ENCODE results near the gene LLCFC1.

The LLCFC1 gene

GRCh38 chr7:142919656-142920055 is 19.6 kb upstream of the LLCFC1 start:
- no peaks in the 10 kb centered on the region for H3K4me1 Mint-ChIP-seq
- H3K27me3 Mint-ChIP-seq (ENCODE audit: low read depth): peaks cover 5% of the 10 kb centered on the region
- no peak for TF ChIP-seq CTCF (IDR thresholded peaks at IDR 0.05; ENCODE audit: unreplicated experiment in 3 of 3)
- H3K9me3 Mint-ChIP-seq: no peaks in the 10 kb centered on the region
- no peak overlapping the region for H3K27ac Mint-ChIP-seq
- no peak overlapping the region for H3K4me3 Mint-ChIP-seq
- no peaks in the 10 kb centered on the region for H3K36me3 Mint-ChIP-seq (ENCODE audit: low read depth)

GRCh38 chr7:142923391-142923790 is 15.9 kb upstream of the LLCFC1 start:
- Mint-ChIP-seq H3K9me3 (no peaks in the 10 kb centered on the region), H3K27ac (no peak overlapping the region), H3K27me3 (ENCODE audit: low read depth) (peaks cover 13% of the 10 kb centered on the region), H3K4me1 (no peaks in the 10 kb centered on the region), H3K4me3 (no peak overlapping the region), H3K36me3 (ENCODE audit: low read depth) (no peaks in the 10 kb centered on the region)
- no peak for TF ChIP-seq CTCF (IDR thresholded peaks at IDR 0.05; ENCODE audit: unreplicated experiment in 3 of 3)

- Mint-ChIP-seq H3K27me3 (ENCODE audit: low read depth) (peaks cover 15% of the 10 kb centered on the region), H3K9me3 (no peaks in the 10 kb centered on the region), H3K27ac (no peak overlapping the region), H3K4me3 (no peak overlapping the region), H3K4me1 (no peaks in the 10 kb centered on the region), H3K36me3 (ENCODE audit: low read depth) (no peaks in the 10 kb centered on the region)
- TF ChIP-seq CTCF (IDR thresholded peaks at IDR 0.05; ENCODE audit: unreplicated experiment in 3 of 3): no peak
Observed at GRCh38 chr7:142925413-142925812, 13.9 kb upstream of the LLCFC1 start.

- Mint-ChIP-seq H3K27me3 (ENCODE audit: low read depth) (peaks cover 13% of the 10 kb centered on the region), H3K36me3 (ENCODE audit: low read depth) (no peaks in the 10 kb centered on the region), H3K27ac (no peak overlapping the region), H3K4me1 (no peaks in the 10 kb centered on the region), H3K9me3 (no peaks in the 10 kb centered on the region), H3K4me3 (no peak overlapping the region)
- TF ChIP-seq CTCF (IDR thresholded peaks at IDR 0.05; ENCODE audit: unreplicated experiment in 3 of 3): no peak
Observed at GRCh38 chr7:142927085-142927745, 12.1 kb upstream of the LLCFC1 start.

- Mint-ChIP-seq H3K9me3 (no peaks in the 10 kb centered on the region), H3K27ac (no peak overlapping the region), H3K4me1 (no peaks in the 10 kb centered on the region), H3K27me3 (ENCODE audit: low read depth) (peaks cover 13% of the 10 kb centered on the region), H3K36me3 (ENCODE audit: low read depth) (no peaks in the 10 kb centered on the region), H3K4me3 (no peak overlapping the region)
- TF ChIP-seq CTCF (IDR thresholded peaks at IDR 0.05; ENCODE audit: unreplicated experiment in 3 of 3): no peak
Observed at GRCh38 chr7:142927949-142928348, 11.3 kb upstream of the LLCFC1 start.

- no peak overlapping the region for H3K4me3 Mint-ChIP-seq
- TF ChIP-seq CTCF (IDR thresholded peaks at IDR 0.05; ENCODE audit: unreplicated experiment in 3 of 3): no peak
- no peaks in the 10 kb centered on the region for H3K36me3 Mint-ChIP-seq (ENCODE audit: low read depth)
- no peaks in the 10 kb centered on the region for H3K9me3 Mint-ChIP-seq
- no peak overlapping the region for H3K27ac Mint-ChIP-seq
- H3K4me1 Mint-ChIP-seq: no peaks in the 10 kb centered on the region
- H3K27me3 Mint-ChIP-seq (ENCODE audit: low read depth): peaks cover 13% of the 10 kb centered on the region
Observed at GRCh38 chr7:142930126-142930730, 9.1 kb upstream of the LLCFC1 start.

Measured in nephron (organoid).